DND-41 (cell line): ENCODE results near the gene KLRC1.

Experiments
- CTCF ChIP-seq: IDR thresholded peaks from 2 replicates; pipeline ENCODE4 v1.5.1; 2012; ENCODE audit warnings: borderline replicate concordance, low read length, moderate library complexity, mild to moderate bottlenecking; ENCODE audit not compliant: poor library complexity, severe bottlenecking; ENCODE audit errors: extremely low read depth
- EZH2 ChIP-seq: IDR thresholded peaks from 3 replicates; pipeline ENCODE4 v1.6.1; 2012; ENCODE audit warnings: borderline replicate concordance, low read depth, mild to moderate bottlenecking, moderate library complexity, low read length, inconsistent platforms; ENCODE audit not compliant: severe bottlenecking

DNA sequence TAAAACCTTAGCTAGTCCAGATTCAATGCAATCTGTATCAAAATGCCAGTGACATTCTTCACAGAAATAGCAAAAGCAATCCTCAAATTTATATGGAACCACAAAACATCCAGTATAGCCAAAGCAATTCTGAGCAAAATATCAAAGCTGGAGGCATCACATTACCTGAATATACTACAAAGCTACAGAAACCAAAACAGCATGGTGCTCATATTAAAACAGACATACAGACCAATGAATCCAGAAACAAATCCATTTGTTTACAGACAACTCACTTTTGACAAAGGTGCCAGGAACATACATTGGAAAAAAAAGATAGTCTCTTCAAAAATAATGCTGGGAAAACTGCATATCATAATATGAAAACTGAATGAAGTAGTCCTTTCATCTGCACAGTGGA, 48.4 kb downstream of the KLRC1 start:
- TF ChIP-seq CTCF (no peak), EZH2 (no peak)
